ENCODE data around the gene CCDC177.

The CCDC177 gene

DNA sequence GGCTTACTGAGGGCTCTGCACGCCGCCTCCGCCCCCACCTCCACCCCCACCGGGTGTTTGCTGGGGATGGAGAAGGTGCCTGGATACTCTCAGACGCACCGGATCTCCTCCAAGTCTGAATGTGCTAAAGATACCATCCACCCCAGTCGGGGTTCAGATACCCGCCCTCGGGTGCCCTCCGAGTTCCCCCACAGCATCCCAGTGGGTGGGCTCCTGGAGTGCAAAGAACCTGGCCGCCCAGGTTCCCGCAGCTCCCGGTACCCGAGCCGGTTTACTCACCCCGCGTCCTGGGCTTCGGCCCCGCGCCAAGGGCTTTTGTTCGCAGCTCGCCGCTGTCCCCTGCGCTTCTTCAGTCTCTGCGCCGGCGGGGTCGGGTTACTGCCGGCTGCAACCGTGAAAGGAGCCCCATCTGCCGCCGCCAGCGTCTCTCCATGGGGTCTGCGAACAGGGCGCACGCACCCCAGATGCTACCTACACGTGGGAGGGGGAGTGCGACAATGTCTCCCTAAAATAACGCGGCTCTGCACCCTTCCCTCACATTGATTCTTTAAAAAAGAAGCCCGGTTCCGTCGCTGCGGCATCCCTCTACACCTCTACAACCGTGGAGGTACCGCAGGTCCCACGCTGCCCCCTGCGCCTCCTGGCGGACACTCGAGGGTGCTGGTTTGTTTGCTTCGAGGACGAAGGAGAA, at the start of gene CCDC177:
CCDC177 (minus strand) TSS at position 609 of the 691 bp plus-strand sequence. CDS start 1,249 bp downstream, outside the sequence.
- DNase-seq: peak; percentile 66

DNA sequence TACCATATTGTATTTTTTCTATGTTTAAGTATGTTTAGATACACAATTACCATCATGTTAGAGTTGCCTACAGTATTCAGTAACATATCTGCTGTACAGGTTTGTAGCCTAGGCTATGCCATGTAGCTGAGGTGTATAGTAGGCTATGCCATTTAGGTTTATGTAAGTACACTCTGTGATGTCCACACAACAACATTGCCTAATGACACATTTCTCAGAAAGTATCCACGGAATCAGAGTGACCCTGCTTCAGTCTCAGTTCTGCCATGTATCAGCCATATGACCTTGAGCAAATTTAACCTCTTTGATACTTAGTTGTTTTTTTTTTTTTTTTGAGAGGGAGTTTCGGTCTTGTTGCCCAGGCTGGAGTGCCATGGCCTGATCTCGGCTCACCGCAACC, 49.5 kb upstream of the CCDC177 start:
- DNase-seq: no peak

DNA sequence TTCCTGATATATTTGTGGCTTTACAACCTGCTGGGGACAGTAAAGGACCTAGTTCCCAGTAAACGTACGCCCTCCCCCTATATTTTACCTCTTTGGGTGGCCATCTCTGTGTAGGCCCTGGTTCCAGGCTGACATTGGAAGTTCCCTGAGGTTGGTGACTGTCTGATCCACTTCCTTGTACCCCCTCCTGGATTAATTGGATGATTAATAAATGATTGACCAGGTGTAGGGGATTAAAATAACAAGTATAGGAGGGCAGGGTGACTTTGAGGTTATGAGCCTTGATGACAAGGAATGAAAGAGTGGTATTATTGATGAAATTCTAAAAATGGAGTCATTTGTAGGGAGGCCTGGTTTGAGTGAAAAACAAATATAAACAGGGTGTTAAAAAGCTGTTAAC, 46.3 kb upstream of the CCDC177 start:
- no peak for DNase-seq

- DNase-seq: no peak
Observed at GRCh38 chr14:69620211-69620611, 45.5 kb upstream of the CCDC177 start.

- DNase-seq: no peak
Observed at GRCh38 chr14:69619012-69619411, 44.3 kb upstream of the CCDC177 start.

- no peak for DNase-seq
Observed at GRCh38 chr14:69617796-69618195, 43.1 kb upstream of the CCDC177 start.

DNA sequence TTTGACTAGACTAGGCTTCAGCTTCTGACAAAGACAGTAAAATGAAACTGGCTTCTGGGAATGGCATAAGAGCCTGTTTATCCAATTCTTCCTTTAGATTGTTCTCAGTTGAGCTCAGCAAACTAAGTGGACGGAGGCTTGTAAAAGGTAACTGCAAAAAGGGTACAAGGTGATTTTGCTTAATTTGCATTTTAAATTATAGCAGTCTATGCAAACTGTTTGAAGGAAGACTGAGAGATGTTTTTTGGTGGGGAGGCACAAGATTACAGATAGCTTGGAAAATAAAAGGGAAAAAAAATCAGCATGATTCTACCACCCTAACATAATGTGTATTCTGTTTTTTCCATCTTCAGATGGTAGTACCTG, 41.7 kb upstream of the CCDC177 start:
- no peak for DNase-seq

GRCh38 chr14:69615496-69616407, 41.1 kb upstream of the CCDC177 start:
- no peak for DNase-seq

GRCh38 chr14:69615121-69615495, 40.4 kb upstream of the CCDC177 start:
- no peak for DNase-seq

- no peak for DNase-seq
Observed at GRCh38 chr14:69614592-69614991, 39.9 kb upstream of the CCDC177 start.

- no peak for DNase-seq
Observed at GRCh38 chr14:69613312-69614073, 38.8 kb upstream of the CCDC177 start.

DNA sequence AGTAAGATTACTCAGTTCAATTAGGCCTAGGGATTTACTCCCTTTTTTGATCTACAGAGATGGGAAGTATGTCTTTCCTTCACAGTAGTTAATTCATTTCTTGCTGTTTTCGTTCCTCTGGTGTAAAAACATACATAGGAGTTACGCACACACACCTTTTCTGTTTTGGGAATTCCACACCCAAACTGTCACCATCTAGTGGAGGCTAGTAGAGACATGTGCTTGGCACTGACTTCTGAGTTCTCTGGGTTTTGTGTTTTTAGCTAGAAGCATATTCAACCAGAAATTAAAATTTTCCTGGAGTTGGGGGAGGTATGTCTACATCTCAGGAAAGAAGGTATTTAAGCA, 38.1 kb upstream of the CCDC177 start:
- no peak for DNase-seq

- no peak for DNase-seq
Observed at GRCh38 chr14:69612014-69612782, 37.5 kb upstream of the CCDC177 start.

GRCh38 chr14:69611172-69612013, 36.7 kb upstream of the CCDC177 start, which contains the start of gene SUSD6:
Gene SUSD6 (plus strand): TSS chr14:69611596. CDS start chr14:69658593, 46,997 bp downstream.
- DNase-seq: peak; percentile 96

- DNase-seq: no peak
Observed at GRCh38 chr14:69610874-69611171, 36.2 kb upstream of the CCDC177 start.

DNA sequence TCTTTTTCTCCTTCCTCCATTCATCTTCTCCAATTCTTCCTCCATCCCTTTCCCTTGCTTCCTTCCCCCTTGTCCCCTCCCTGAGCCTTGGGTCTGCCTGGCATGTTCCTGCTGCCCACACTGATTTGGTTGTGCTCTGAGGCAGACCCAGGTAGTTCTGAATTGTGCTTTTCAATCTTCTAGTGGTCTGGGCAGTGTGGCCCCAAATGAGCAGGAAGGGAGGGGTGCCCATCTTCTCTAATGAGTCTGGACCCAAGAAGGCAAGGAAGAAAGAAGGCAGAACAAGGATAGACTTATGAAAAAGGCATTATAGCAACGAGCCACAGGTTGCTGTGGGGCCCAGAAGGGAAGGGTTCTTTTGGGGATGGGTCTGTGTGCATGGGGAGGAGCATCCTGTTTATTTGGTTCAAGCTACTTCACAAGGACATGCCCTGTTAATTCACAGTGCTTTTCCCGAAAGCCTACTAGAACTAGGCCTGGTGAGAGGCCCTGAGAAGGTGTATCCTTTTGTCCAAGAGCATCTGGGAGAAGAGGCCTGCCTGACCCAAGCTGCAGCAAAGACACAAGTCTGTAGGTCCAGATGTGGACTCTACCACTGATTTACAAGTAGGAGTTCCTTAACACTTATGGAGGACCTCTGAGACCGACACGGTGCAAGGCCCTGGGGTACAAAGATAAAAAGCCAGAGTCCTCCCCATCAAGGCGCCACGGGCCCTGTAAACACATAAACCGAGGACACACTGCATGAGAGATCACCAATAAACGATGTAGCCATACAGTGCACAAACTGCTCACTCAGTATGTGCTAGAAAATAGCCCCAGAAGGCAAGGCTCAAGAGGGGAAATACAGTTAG, 35.6 kb upstream of the CCDC177 start:
- DNase-seq: no peak

DNA sequence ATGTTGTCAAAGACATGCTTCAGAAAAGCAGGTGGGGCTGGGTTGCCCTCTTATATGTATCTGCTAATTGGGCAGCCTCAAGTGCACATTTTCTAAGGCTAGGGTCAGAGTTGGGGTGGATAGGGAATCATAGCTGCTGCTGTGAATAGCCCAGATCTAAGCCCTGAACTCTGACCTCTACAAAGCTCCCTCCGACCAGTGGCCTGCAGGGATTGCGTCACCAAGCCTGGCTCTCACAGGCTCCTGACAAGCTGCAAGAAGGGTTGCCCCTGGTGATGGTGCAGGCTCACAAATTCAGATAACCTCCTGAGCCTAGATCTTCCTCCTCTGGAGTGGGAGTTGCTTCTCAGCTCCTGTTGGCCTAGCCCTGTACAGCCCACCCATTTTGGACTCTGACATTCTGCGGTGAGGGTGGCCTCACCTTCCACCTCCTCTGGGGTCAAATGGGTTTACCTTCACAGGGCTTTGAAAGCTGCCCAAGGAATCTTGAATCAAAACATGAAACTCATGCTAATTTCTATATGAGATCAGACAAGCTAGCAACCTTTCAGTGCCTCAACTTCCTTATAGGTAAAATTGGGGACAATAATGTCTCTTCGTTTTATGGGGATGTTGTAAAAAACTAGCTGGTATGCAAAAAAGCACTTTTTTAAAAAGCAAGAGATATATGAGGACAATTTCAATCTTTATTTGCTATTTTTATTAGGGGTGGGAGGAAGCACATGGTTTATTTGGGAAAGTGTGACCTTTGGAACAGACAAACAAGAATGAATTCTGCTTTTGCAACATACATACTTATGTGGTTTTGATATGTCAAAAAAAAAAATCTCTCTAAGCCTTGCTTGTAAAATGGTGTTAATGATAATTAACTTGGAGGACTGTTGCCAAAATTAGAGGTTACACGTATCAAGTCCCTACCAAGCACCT, 31.9 kb upstream of the CCDC177 start:
- no peak for DNase-seq

DNA sequence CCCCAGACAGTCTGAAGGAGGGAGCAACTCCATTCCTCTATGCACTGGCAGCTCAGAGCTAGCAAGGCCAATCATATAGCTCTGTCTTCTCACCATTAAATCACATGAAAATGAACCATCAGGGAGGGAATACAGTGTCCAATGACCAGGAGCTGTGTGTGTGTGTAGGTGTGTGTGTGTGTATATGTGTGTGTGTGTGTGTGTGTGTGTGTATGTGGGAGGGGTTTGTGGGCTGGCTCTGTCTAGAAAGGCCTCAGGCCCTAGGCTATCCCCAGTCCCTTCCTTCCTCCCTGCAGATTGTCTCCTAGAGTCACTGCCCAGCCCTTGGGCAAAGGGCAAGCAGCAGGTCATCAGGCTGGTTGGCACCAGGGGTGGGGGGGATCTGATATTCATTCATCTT, 31.1 kb upstream of the CCDC177 start:
- DNase-seq: no peak

- no peak for DNase-seq
Observed at GRCh38 chr14:69600304-69600891, 25.7 kb upstream of the CCDC177 start.
